Nephron (organoid): ENCODE measurements around the gene ZNF821.

ENCODE experiments used
- H3K27ac Mint-ChIP-seq, 3 experiments: 2 replicates each; pipeline ENCODE4 v1.8.0; 2020; ENCODE audit warnings: mixed read lengths in 3 of 3, mild to moderate bottlenecking in 2 of 3, moderate library complexity in 1 of 3
- H3K27me3 Mint-ChIP-seq: 2 replicates; pipeline ENCODE4 v1.8.0; 2021; ENCODE audit warnings: low read depth, mild to moderate bottlenecking, moderate library complexity, mixed read lengths
- H3K36me3 Mint-ChIP-seq: 2 replicates; pipeline ENCODE4 v1.8.0; 2020; ENCODE audit warnings: low read depth, mixed read lengths
- H3K4me1 Mint-ChIP-seq: 2 replicates; pipeline ENCODE4 v1.8.0; 2020; ENCODE audit warnings: mixed read lengths
- H3K4me3 Mint-ChIP-seq, 3 experiments: 2 replicates each; pipeline ENCODE4 v1.8.0; 2020; ENCODE audit warnings: mild to moderate bottlenecking in 3 of 3, mixed read lengths in 3 of 3, moderate library complexity in 2 of 3
- H3K9me3 Mint-ChIP-seq: 2 replicates; pipeline ENCODE4 v1.8.0; 2020; ENCODE audit warnings: mixed read lengths
- TF ChIP-seq, protein P1 (sequence below), 3 experiments: fragments of 200-600 bp; sonication (generic); IDR thresholded peaks; one replicate each; pipeline ENCODE4 v1.5.0; 2021; ENCODE audit warnings: antibody characterized with exemption in 3 of 3; ENCODE audit not compliant: unreplicated experiment in 3 of 3

Gene ZNF821

DNA sequence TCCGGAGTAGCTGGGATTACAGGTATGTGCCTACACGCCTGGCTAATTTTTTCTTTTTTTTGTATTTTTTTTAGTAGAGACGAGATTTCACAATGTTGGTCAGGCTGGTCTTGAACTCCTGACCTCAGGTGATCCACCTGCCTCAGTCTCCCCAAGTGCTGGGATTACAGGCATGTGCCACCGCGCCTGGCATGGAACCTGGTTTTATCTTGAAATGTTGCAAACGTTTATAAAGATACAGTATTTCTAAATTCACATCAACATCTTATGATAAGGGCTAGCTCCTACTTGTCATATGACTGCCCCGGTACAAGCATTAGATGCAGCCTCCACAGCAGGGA lies 9.9 kb upstream of the ZNF821 start:
- peaks cover 9% of the 10 kb centered on the region for H3K36me3 Mint-ChIP-seq
- peak overlapping the region; percentile 97 to 99 (median 98) for H3K27ac Mint-ChIP-seq
- no peaks in the 10 kb centered on the region for H3K9me3 Mint-ChIP-seq
- H3K4me1 Mint-ChIP-seq: peaks cover 15% of the 10 kb centered on the region
- TF ChIP-seq, protein P1, sequence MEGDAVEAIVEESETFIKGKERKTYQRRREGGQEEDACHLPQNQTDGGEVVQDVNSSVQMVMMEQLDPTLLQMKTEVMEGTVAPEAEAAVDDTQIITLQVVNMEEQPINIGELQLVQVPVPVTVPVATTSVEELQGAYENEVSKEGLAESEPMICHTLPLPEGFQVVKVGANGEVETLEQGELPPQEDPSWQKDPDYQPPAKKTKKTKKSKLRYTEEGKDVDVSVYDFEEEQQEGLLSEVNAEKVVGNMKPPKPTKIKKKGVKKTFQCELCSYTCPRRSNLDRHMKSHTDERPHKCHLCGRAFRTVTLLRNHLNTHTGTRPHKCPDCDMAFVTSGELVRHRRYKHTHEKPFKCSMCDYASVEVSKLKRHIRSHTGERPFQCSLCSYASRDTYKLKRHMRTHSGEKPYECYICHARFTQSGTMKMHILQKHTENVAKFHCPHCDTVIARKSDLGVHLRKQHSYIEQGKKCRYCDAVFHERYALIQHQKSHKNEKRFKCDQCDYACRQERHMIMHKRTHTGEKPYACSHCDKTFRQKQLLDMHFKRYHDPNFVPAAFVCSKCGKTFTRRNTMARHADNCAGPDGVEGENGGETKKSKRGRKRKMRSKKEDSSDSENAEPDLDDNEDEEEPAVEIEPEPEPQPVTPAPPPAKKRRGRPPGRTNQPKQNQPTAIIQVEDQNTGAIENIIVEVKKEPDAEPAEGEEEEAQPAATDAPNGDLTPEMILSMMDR (IDR thresholded peaks at IDR 0.05; ENCODE audit: unreplicated experiment in 3 of 3): no peak
- peak overlapping the region; percentile 93 to 99 (median 99) for H3K4me3 Mint-ChIP-seq
- H3K27me3 Mint-ChIP-seq: peaks cover 3% of the 10 kb centered on the region

DNA sequence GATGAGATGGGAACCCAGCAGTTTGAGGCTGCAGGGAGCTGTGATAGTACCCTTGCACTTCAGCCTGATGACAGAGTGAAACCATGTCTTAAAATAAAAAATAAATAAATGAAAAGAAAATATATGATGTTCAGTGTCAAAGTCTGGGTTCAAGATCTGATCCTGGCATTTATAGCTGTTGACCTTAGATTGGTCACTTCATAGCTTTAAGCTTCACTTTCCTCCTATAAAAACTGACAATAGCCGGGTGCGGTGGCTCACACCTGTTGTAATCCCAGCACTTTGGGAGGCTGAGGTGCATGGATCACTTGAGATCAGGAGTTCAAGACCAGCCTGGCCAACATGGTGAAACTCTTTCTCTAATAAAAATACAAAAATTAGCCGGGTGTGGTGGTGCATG lies 5.2 kb upstream of the ZNF821 start:
- H3K27me3 Mint-ChIP-seq: peaks cover 2% of the 10 kb centered on the region
- H3K36me3 Mint-ChIP-seq: no peaks in the 10 kb centered on the region
- H3K4me3 Mint-ChIP-seq: no peak overlapping the region
- peaks cover 3% of the 10 kb centered on the region for H3K4me1 Mint-ChIP-seq
- H3K9me3 Mint-ChIP-seq: no peaks in the 10 kb centered on the region
- H3K27ac Mint-ChIP-seq: no peak overlapping the region
- TF ChIP-seq, protein P1 (IDR thresholded peaks at IDR 0.05; ENCODE audit: unreplicated experiment in 3 of 3): no peak

DNA sequence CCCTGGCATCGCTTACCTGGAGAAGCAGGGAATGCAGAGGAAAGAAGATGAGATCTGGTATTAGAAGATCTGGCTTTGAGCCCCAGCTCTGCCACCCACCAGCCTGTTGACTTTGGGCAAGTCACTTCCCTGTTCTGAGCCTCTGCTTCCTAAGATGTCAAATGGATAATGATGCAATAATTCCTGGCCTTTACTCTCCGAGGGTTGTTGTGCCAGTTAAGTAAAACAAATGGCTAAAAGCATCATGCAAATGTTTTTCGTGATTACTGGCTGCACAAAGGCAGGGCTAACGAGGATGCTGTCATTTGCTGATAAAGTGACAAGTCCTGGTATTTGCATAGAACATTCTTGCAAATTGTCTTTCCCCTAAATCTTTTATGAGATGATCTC lies 1.3 kb upstream of the ZNF821 start:
- H3K9me3 Mint-ChIP-seq: no peaks in the 10 kb centered on the region
- peak overlapping the region; percentile 88 to 89 (median 89) for H3K27ac Mint-ChIP-seq
- H3K27me3 Mint-ChIP-seq: no peaks in the 10 kb centered on the region
- TF ChIP-seq, protein P1 (IDR thresholded peaks at IDR 0.05; ENCODE audit: unreplicated experiment in 3 of 3): no peak
- peaks cover 8% of the 10 kb centered on the region for H3K36me3 Mint-ChIP-seq
- peaks cover 12% of the 10 kb centered on the region for H3K4me1 Mint-ChIP-seq
- peak overlapping the region; percentile 95 to 97 (median 97) for H3K4me3 Mint-ChIP-seq

DNA sequence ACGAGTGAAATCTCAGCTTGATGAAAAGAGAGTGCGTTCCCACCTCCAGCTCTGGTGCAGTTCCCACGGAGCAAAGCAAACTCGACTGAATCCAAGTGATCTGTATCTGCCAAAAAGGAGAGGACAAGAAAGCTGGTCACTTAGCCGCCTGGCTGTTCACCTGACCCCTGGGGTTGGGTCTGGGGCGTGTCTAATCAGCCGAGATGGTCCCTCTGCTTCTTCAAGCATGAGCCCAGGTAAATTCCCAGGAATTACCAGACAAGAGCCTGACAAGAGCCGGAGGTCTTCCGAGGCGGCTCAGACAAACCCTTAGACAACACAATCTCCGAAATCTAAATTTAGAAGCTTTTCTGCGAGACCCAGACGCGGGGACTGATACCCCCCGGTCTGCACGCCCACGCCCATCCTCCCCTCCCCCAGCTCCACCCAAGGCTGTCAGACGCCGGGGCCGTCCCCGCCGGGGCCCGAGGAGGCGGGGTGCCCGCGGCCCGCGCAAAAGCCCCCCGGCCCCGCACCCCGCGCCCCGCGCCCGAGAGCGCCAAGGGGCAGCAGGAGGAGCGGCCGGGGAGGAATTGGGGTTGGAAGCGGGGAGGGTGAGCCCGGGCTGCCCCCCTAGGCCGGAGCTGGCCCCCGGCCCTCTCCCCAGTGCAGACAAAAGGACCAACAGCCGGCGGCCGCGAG lies 674 bp downstream of the ZNF821 start:
- Mint-ChIP-seq H3K27me3 (no peaks in the 10 kb centered on the region), H3K27ac (peak overlapping the region; percentile 86 to 93 (median 89)), H3K4me3 (peak overlapping the region; percentile 89 to 95 (median 92)), H3K36me3 (peaks cover 24% of the 10 kb centered on the region), H3K4me1 (peaks cover 18% of the 10 kb centered on the region), H3K9me3 (no peaks in the 10 kb centered on the region)
- TF ChIP-seq, protein P1 (IDR thresholded peaks at IDR 0.05; ENCODE audit: unreplicated experiment in 3 of 3): peak in 1 of 3 experiments; percentile 57

DNA sequence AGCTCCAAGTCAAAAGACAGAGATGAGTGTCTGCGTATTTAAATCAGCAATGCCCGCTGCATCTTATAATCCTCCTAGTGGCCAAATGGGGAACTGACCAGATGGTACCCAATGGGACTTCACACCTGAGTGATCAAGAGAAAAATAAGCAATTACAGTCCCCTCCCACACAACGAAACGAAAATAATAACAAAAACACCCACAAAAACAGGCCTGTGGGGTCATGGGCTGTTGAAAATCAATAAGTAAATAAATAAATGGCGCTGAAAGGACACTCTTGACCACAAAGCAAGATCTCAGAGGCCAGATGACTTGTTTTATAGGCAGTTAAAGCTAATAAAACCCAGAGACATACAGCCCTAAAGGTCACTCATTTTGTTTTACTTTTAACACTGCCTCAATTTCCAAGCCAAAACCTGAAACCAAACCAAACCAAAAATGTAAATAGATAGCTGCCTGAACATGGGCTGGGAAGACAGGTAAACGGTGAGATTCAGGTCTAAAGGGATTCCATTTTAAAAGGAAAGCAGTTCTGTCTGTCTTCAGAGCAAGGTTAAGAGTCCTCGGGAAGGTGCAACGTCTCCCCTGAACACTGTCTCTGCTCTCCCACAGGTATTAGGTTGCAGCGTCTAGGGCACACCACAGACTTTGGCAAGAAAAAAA lies 1.3 kb downstream of the ZNF821 start:
- H3K27ac Mint-ChIP-seq: peak overlapping the region; percentile 86 to 93 (median 89)
- no peaks in the 10 kb centered on the region for H3K9me3 Mint-ChIP-seq
- peaks cover 24% of the 10 kb centered on the region for H3K36me3 Mint-ChIP-seq
- H3K4me3 Mint-ChIP-seq: peak overlapping the region; percentile 84 to 92 (median 89)
- peaks cover 18% of the 10 kb centered on the region for H3K4me1 Mint-ChIP-seq
- TF ChIP-seq, protein P1 (IDR thresholded peaks at IDR 0.05; ENCODE audit: unreplicated experiment in 3 of 3): peak; percentile 88
- no peaks in the 10 kb centered on the region for H3K27me3 Mint-ChIP-seq
